Caco-2 (cell line): ENCODE measurements around the gene PIP4K2A. TPM values are rescaled to one million over a fixed set of nuclear protein-coding genes. Genes with fewer than 3 reads are reported as not detected.

Source experiments
- BruUV-seq: library from RNA; stranded (reverse); fragments of 400-500 nt; replicated peaks from 2 replicates; lab custom pipeline; 2021; lab: Mats Ljungman, UMichigan
- CTCF ChIA-PET: fragments of 300-600 bp; sonication (Branson Sonifier 250); formaldehyde crosslinking; loops from one replicate; lab custom pipeline; 2022; ENCODE audit warnings: antibody characterized with exemption; lab: Charles Lee
- POLR2A ChIA-PET: fragments of 300-600 bp; sonication (Branson Sonifier 250); formaldehyde crosslinking; loops from one replicate; lab custom pipeline; 2022; ENCODE audit warnings: antibody characterized with exemption; lab: Charles Lee
- DNase-seq, 2 experiments: peaks; one replicate each; pipeline versions ENCODE4 v3.0.0 to v3.0.0-alpha.2; 2020 to 2022
- H3K27me3 ChIP-seq: replicated peaks from 2 replicates; pipeline ENCODE4 v1.6.0; 2011; ENCODE audit warnings: low read length; ENCODE audit not compliant: control insufficient read depth, insufficient read depth
- H3K36me3 ChIP-seq: 2 replicates; pipeline ENCODE4 v1.5.1; 2011; ENCODE audit warnings: low read length; ENCODE audit not compliant: control insufficient read depth, insufficient read depth
- H3K4me1 ChIP-seq: fragments of 250-450 bp; sonication (Bioruptor Pico); 2 replicates; pipeline ENCODE4 v1.5.1; 2020; ENCODE audit warnings: mild to moderate bottlenecking
- H3K4me3 ChIP-seq: 2 replicates; pipeline ENCODE4 v1.5.1; 2011; ENCODE audit warnings: low read depth, mild to moderate bottlenecking, control low read depth, low read length
- H3K9me3 ChIP-seq: fragments of 250-450 bp; sonication (Bioruptor Pico); 2 replicates; pipeline ENCODE4 v1.5.1; 2020; ENCODE audit warnings: mild to moderate bottlenecking, moderate library complexity
- H3K27ac Mint-ChIP-seq: one replicate; pipeline ENCODE4 v1.8.0; 2022; ENCODE audit warnings: mixed read lengths; ENCODE audit not compliant: unreplicated experiment
- H3K27me3 Mint-ChIP-seq: one replicate; pipeline ENCODE4 v1.8.0; 2022; ENCODE audit warnings: mixed read lengths; ENCODE audit not compliant: insufficient read depth, unreplicated experiment
- H3K36me3 Mint-ChIP-seq: one replicate; pipeline ENCODE4 v1.8.0; 2022; ENCODE audit warnings: mild to moderate bottlenecking, mixed read lengths; ENCODE audit not compliant: insufficient read depth, unreplicated experiment
- H3K4me1 Mint-ChIP-seq: one replicate; pipeline ENCODE4 v1.8.0; 2022; ENCODE audit warnings: low read depth, mixed read lengths; ENCODE audit not compliant: unreplicated experiment
- H3K4me3 Mint-ChIP-seq: one replicate; pipeline ENCODE4 v1.8.0; 2022; ENCODE audit warnings: mild to moderate bottlenecking, moderate library complexity, mixed read lengths; ENCODE audit not compliant: unreplicated experiment
- H3K9me3 Mint-ChIP-seq: one replicate; pipeline ENCODE4 v1.8.0; 2022; ENCODE audit warnings: mixed read lengths; ENCODE audit not compliant: unreplicated experiment
- CTCF ChIP-seq, 2 experiments: fragments of 200-600 bp in 1 of 2; IDR thresholded peaks; 1 replicate in 1 of 2; 2 replicates in 1 of 2; pipeline versions ENCODE4 v1.5.1 to v1.8.0; 2011 to 2022; ENCODE audit warnings: antibody characterized with exemption in 1 of 2, control low read depth in 1 of 2, inconsistent platforms in 1 of 2, low read depth in 1 of 2, low read length in 1 of 2, mild to moderate bottlenecking in 1 of 2, moderate library complexity in 1 of 2; ENCODE audit not compliant: insufficient read depth in 1 of 2, severe bottlenecking in 1 of 2, unreplicated experiment in 1 of 2
- intact Hi-C: fragments of 100-400 bp; cut with micrococcal nuclease; formaldehyde crosslinking; loops from one replicate; pipeline ENCODE4 v1.10.0; 2022; ENCODE audit not compliant: unreplicated experiment
- total RNA-seq: library from RNA; stranded (reverse); gene quantifications from 2 replicates; pipeline ENCODE4 v1.2.3, GENCODE V29; 2022

PIP4K2A gene
- total RNA-seq, 1 experiment from 2014 or later = 26.9 TPM

DNA sequence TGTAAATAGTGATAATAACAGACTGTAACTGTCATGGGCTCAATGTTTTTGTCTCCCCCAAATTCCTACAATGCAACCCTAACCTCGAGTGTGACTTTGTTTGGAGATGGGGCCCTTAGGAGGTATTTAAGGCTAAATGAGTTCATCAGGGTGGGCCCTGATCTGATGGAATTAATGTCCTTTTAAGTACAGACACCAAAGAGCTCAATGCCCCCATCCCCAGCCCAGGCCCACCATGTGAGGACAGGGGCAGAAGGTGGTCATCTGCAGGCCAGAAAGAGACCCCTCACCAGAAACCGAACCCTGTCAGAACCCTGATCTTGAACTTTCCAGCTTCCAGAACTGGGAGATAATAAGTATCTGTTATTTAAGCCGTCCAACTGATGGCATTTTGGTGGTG is 83.2 kb downstream of the PIP4K2A start:
- intact Hi-C loops = no loop called here
- no peaks in the 10 kb centered on the region for H3K36me3 ChIP-seq
- H3K9me3 Mint-ChIP-seq = no peaks in the 10 kb centered on the region
- peaks cover 52% of the 10 kb centered on the region for H3K4me1 ChIP-seq
- no peak overlapping the region for H3K4me3 Mint-ChIP-seq
- H3K27me3 ChIP-seq = no peaks in the 10 kb centered on the region
- no peaks in the 10 kb centered on the region for H3K36me3 Mint-ChIP-seq
- no peak overlapping the region for H3K4me3 ChIP-seq
- TF ChIP-seq CTCF (IDR thresholded peaks at IDR 0.05; ENCODE audit: insufficient read depth in 1 of 2, low read depth in 1 of 2, low read length in 1 of 2, severe bottlenecking in 1 of 2, unreplicated experiment in 1 of 2) = no peak
- H3K4me1 Mint-ChIP-seq = peaks cover 30% of the 10 kb centered on the region
- H3K27me3 Mint-ChIP-seq = no peaks in the 10 kb centered on the region
- DNase-seq = no peak
- no peaks in the 10 kb centered on the region for H3K9me3 ChIP-seq
- ChIA-PET POLR2A (no interaction called here), CTCF (no interaction called here)
- H3K27ac Mint-ChIP-seq = no peak overlapping the region
- BruUV-seq = no TSS peak

- Histone ChIP-seq H3K9me3 (no peaks in the 10 kb centered on the region), H3K27me3 (no peaks in the 10 kb centered on the region), H3K4me3 (no peak overlapping the region), H3K4me1 (peaks cover 59% of the 10 kb centered on the region), H3K36me3 (no peaks in the 10 kb centered on the region)
- Mint-ChIP-seq H3K36me3 (no peaks in the 10 kb centered on the region), H3K27ac (no peak overlapping the region), H3K4me3 (no peak overlapping the region), H3K9me3 (no peaks in the 10 kb centered on the region), H3K27me3 (no peaks in the 10 kb centered on the region), H3K4me1 (peaks cover 37% of the 10 kb centered on the region)
- intact Hi-C loops = no loop called here
- DNase-seq = no peak
- BruUV-seq = no TSS peak
- no peak for TF ChIP-seq CTCF (IDR thresholded peaks at IDR 0.05; ENCODE audit: insufficient read depth in 1 of 2, low read depth in 1 of 2, low read length in 1 of 2, severe bottlenecking in 1 of 2, unreplicated experiment in 1 of 2)
- POLR2A ChIA-PET = no interaction called here
- CTCF ChIA-PET = no interaction called here
Observed at GRCh38 chr10:22630234-22631174, 83.9 kb downstream of the PIP4K2A start.

GRCh38 chr10:22629852-22630233 is 84.5 kb downstream of the PIP4K2A start:
- Histone ChIP-seq H3K4me3 (no peak overlapping the region), H3K27me3 (no peaks in the 10 kb centered on the region), H3K4me1 (peaks cover 66% of the 10 kb centered on the region), H3K9me3 (no peaks in the 10 kb centered on the region), H3K36me3 (no peaks in the 10 kb centered on the region)
- DNase-seq = no peak
- H3K27ac Mint-ChIP-seq = no peak overlapping the region
- H3K27me3 Mint-ChIP-seq = no peaks in the 10 kb centered on the region
- BruUV-seq = no TSS peak
- intact Hi-C loops = no loop called here
- ChIA-PET POLR2A (no interaction called here), CTCF (no interaction called here)
- no peaks in the 10 kb centered on the region for H3K9me3 Mint-ChIP-seq
- H3K4me1 Mint-ChIP-seq = peaks cover 40% of the 10 kb centered on the region
- no peak overlapping the region for H3K4me3 Mint-ChIP-seq
- TF ChIP-seq CTCF (IDR thresholded peaks at IDR 0.05; ENCODE audit: insufficient read depth in 1 of 2, low read depth in 1 of 2, low read length in 1 of 2, severe bottlenecking in 1 of 2, unreplicated experiment in 1 of 2) = no peak
- no peaks in the 10 kb centered on the region for H3K36me3 Mint-ChIP-seq
